CD4-positive, alpha-beta T cell treated with Interleukin-17A for 1 hour (primary cell): ENCODE results near the gene L3MBTL1.

Source experiments
- DNase-seq: peaks from one replicate; pipeline ENCODE4 v3.0.0-alpha.2; 2020

L3MBTL1 gene

DNA sequence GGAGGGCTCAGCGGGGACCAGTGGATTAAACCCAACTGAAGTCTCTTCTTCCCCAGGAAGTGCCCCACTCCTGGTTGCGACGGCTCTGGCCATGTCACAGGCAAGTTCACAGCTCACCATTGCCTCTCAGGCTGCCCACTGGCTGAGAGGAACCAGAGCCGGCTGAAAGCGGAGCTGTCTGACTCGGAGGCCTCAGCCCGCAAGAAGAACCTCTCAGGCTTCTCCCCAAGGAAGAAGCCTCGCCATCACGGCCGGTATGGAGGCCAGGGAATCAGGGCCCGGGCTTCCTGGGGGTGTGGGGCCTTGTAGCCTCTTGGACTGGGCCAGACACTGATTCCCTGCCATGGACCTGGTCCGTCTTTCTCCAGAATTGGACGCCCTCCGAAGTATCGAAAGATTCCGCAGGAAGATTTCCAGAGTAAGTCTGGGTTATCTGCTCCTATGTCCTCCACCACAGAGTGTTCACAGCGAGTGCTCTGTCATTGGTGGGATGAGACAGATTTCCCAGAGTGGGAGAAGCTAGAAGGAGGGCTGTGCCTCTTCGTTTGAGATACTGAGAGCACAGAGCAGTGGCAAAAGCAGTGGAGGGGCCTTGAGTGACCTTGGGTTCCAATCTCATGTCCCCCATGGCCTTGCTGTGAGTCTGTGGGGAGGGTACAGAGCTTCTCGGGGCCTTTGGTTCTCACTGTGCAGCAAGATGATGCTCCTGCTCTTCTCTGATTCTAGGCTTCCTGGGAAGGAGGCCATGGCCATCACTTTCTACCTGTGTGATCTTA is 28.7 kb downstream of the L3MBTL1 start:
- no peak for DNase-seq

- no peak for DNase-seq
Measured at GRCh38 chr20:43536817-43537440, 29.4 kb downstream of the L3MBTL1 start.

GRCh38 chr20:43537921-43538877 is 30.7 kb downstream of the L3MBTL1 start:
- peak; percentile 41 for DNase-seq

DNA sequence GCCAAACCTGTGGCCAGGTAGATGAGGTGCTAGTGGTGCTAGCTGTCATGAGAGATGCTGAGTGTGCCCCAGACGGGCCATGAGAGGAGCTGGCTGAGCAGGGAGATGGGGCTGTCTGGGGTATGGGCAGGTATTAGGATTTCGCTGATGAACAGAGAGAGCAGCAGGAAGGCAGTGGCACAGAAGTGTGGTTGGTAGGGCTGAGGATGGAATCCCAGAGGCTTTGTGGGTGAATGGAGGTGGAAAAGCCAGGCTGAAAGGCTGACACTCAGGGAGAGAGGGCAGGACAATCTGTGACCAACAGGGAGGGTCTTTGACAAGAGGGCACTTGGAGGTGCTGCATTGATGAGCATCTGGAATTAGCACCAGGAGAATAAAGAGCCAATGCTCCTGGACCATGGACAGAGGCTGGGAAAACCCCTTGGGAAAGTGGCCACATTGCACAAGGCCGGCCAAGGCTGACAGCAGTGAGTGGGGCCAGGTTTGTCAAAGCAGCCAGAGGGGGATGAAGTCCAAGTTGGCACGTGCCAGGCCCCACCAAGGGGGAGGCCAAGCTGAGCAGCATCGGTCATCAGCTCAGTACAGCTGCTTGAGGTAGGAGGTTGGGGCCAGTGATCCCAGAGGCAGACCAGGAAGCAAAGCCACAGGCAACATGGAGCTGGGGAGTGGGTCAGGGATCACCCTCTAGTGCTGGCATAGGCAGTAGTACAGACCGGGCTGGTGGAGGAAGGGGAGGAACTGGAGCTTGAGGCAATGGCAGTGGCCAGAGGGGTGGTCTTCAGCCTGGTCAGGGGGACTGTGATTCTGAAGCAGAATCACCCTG is 31.6 kb downstream of the L3MBTL1 start:
- no peak for DNase-seq

GRCh38 chr20:43539975-43540672 is 32.6 kb downstream of the L3MBTL1 start:
- DNase-seq, result no peak

DNA sequence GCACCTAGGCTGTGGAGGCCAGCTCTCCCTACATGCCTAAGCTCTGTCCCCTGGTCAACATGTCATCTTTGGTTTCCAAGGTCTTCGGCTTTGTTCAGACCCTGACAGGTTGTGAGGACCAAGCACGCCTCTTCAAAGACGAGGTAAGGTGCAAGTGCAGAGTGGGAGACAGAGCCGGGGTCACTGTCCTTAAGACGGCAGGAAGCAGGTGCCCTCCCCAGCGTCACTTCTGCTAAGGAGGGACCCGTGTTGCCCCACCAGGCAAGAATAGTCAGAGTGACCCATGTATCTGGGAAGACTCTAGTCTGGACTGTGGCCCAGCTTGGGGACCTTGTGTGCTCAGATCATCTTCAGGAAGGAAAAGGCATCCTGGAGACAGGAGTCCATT is 33.2 kb downstream of the L3MBTL1 start:
- DNase-seq, result no peak

DNA sequence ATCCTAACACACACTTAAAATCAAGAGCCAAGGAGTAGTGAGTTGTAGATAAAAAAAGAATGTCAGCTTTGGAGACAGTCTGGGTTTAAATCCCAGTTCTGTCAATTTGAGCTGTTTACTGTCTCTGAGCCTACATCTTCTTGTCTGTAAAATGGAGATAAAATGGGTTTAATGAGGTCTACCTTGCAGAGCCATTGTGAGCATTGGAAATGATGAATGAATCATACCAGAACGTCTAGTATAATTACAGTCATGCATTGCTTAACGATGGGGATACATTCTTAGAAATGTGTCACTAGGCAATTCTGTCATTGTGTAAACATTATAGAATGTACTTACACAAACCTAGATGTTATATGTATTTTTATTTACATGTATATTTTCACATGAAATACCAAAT is 33.7 kb downstream of the L3MBTL1 start:
- DNase-seq, result no peak

GRCh38 chr20:43542161-43542560 is 34.7 kb downstream of the L3MBTL1 start:
- no peak for DNase-seq

DNA sequence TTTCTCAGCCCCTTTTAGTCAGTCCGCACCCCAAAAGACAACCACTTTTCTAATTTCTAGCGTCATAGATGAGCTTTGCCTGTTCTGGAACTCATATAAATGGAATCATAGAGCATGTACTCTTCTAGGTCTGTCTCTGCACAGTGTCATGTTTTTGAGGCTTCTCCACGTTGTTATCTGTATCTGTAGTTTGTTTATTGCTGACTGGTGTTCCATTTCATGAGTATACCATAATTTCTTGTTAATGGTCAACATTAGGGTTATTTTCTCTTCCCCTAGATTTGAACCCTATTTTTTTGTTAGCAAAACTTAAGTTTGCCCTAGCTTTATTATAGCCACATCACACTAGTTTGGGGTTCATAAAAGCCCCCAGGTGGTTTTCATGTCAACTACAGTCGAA is 35.2 kb downstream of the L3MBTL1 start:
- DNase-seq, result no peak

GRCh38 chr20:43543138-43543537 is 35.6 kb downstream of the L3MBTL1 start:
- no peak for DNase-seq

DNA sequence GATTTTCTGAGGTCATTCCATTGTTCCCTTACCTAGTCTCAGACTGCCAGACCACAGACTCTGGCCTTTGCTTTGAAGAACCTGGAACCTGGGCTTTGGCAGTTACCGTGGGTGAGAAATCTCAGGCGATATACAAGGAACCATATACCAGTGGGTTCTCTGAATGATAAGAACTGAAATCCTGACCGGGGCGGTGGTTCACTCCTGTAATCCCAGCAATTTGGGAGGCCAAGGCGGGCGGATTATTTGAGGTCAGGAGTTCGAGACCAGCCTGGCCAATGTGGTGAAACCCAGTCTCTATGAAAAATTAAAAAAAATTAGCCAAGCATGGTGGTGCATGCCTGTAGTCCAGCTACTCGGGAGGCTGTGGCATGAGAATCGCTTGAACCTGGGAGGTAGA is 37.0 kb downstream of the L3MBTL1 start:
- no peak for DNase-seq

DNA sequence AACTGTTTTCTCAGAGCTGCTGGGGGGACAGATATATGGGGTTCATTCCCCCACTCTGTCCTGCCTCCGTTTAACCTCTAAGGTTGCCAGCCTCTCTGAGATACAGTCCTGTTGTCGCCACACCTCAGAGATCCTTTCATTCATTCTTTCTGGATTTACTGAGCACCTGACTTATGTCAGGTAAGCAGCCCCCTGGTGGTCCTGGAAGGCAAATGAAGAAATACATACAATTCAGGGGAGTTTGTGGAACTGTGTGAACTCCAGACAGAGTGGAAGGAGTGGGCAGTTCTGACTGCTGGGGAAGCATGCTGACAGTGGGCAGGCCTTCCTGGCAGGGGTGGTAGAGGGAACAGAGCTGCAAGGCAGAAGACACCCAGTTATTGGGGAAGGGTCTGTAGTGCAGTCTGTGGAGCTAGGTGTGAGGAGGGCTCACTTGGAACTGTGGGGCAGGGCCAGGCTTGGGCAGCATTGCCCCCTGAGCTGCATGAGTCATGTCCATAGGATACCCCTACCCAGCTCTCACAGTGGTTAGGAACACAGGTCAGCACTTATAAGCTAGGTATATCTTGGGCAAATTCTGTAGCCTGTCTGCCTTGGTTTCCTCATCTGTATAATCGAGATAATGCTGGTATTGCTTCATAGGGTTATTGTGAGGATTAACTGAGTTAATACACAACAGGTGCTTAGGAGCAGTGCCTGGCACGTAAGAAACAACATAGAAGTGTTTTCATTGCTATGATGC is 38.5 kb downstream of the L3MBTL1 start:
- no peak for DNase-seq

- no peak for DNase-seq
Measured at GRCh38 chr20:43548273-43548880, 40.9 kb downstream of the L3MBTL1 start.

DNA sequence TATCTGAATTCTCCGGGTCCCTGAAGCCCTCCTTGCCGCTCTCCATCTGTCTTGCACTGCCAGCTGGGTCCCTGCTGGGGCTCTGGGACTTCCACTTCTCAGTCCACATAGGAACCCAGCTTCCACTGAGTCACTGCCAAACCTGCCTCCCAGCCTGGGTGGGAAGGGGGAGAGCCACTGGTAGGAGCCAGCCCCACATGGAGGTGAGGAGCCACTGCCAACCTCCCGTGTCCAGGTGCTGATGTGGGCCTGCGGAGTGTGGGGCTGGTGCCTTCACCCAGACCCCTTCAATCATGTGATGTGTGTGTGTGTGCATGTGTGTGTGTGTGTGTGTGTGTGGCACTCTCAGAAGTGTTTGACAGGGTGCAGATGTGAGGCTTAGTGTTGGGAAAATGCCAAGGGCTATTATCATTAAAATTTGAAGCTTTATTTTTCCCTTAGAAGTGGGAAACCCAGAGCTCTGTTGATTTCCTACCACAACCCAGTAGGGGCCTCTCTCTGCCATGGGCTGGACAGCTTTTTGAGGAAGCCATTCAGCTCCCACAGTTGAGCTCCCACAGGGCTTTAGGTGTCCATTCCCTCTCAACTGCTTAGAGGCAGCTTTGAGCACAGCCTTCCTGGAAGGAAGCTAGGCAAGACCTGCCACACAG is 42.0 kb downstream of the L3MBTL1 start:
- DNase-seq, result no peak

DNA sequence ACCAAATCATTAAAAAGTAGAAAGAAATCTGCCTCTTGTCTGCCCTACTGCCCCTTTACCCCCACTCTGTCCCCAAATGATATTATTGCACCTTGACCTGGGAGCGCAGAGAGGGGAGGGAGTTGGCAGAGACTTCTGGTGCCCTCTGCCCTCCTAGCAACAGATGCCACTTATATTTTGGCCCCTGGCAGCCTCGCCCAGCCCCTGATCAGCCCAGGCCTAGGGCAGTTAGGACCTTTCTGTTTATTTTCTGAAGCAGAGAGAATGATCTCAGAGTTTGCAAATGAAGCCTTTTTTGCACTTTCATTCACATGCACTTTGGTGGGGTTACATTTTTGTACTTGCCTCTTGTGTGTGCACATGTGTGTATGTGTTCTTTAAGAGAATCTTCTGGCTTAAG is 43.0 kb downstream of the L3MBTL1 start:
- no peak for DNase-seq

- DNase-seq, result no peak
Measured at GRCh38 chr20:43554369-43554768, 46.9 kb downstream of the L3MBTL1 start.

DNA sequence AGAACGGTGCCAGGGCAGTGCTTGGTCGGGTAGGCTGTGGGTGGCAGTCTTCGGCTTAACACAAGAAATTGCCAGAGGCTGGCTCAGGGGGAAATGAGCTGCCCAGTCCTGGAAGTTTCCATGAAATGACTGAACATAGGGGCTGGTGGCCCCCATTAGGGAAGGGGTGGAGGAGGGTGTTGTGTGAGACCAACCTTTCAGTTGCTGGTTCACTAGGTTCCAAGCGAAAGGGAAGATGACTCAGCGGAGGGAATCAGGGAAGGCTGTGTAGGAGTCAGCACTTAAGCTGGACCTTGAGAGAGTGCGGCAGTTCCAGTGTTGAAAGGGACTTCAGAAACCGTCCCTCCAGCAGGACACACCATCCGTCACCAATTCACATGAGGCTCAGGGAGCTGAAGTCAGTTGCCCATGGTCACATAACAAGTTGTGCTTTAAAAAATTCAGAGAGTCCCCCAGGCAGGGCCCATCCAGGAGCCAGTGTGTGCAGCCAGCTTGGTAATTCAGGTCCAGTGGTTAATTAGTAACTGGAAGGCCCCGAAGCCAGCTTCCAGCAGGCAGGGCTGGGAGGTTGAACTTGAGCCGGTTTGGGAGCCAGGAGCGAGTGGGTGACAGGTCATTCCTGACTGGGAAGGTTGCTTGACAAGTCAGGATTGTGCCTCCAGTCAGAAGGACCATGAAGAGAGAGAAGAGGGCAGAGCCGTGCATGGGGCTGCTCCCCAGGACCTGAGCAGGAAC is 51.1 kb downstream of the L3MBTL1 start, which contains the start of gene SGK2:
TSS of gene SGK2 (plus strand) at position 616 of the 735 bp plus-strand sequence. CDS start 7,469 bp downstream, outside the sequence.
- DNase-seq, result no peak

- DNase-seq, result no peak
Measured at GRCh38 chr20:43559147-43559987, 51.9 kb downstream of the L3MBTL1 start.
